GM20431 (cell line): ENCODE data around the gene CARD10.

Experiments used
- in situ Hi-C: fragments of 300-500 bp; cut with MseI, MboI; formaldehyde crosslinking; loops from one replicate; pipeline ENCODE4 v1.15.0; 2020; ENCODE audit warnings: low sequenced_read_pairs; ENCODE audit not compliant: unreplicated experiment

The CARD10 gene

GRCh38 chr22:37488337-37489135 is 30.7 kb downstream of the CARD10 start:
- in situ Hi-C loops: no loop called here

- in situ Hi-C loops: no loop called here
Observed at GRCh38 chr22:37487571-37487970, 31.6 kb downstream of the CARD10 start.

GRCh38 chr22:37487129-37487528 is 32.1 kb downstream of the CARD10 start:
- in situ Hi-C loops: no loop called here

- in situ Hi-C loops: no loop called here
Observed at GRCh38 chr22:37486224-37486845, 32.9 kb downstream of the CARD10 start, which contains the start of gene MFNG. Gene MFNG (minus strand): TSS chr22:37486384. CDS start chr22:37486177, 207 bp downstream.

GRCh38 chr22:37485395-37486223 is 33.6 kb downstream of the CARD10 start:
- in situ Hi-C loops: no loop called here

GRCh38 chr22:37484480-37485394 is 34.5 kb downstream of the CARD10 start:
- in situ Hi-C loops: no loop called here

GRCh38 chr22:37483050-37483449 is 36.2 kb downstream of the CARD10 start:
- in situ Hi-C loops: no loop called here

- in situ Hi-C loops: no loop called here
Observed at GRCh38 chr22:37482244-37482643, 37.0 kb downstream of the CARD10 start.

GRCh38 chr22:37481347-37481907 is 37.8 kb downstream of the CARD10 start:
- in situ Hi-C loops: no loop called here

- in situ Hi-C loops: no loop called here
Observed at GRCh38 chr22:37480387-37481346, 38.5 kb downstream of the CARD10 start.

GRCh38 chr22:37479196-37479595 is 40.0 kb downstream of the CARD10 start:
- in situ Hi-C loops: no loop called here

- in situ Hi-C loops: no loop called here
Observed at GRCh38 chr22:37476389-37477329, 42.6 kb downstream of the CARD10 start.

- in situ Hi-C loops: no loop called here
Observed at GRCh38 chr22:37474447-37475090, 44.6 kb downstream of the CARD10 start.

- in situ Hi-C loops: no loop called here
Observed at GRCh38 chr22:37473437-37473946, 45.7 kb downstream of the CARD10 start.

GRCh38 chr22:37472418-37473006 is 46.7 kb downstream of the CARD10 start:
- in situ Hi-C loops: no loop called here

- in situ Hi-C loops: no loop called here
Observed at GRCh38 chr22:37471727-37472417, 47.3 kb downstream of the CARD10 start.
